Amniotic stem cell (primary cell): ENCODE data around the gene KLK2.

Experiments used
- DNase-seq: peaks from one replicate; lab custom pipeline; 2025; lab: John Stamatoyannopoulos, UW

Gene KLK2

GRCh38 chr19:50924586-50924985, 51.3 kb downstream of the KLK2 start:
- no peak for DNase-seq

- no peak for DNase-seq
Observed at GRCh38 chr19:50925734-50926133, 52.5 kb downstream of the KLK2 start.

- no peak for DNase-seq
Observed at GRCh38 chr19:50926144-50926543, 52.9 kb downstream of the KLK2 start.

GRCh38 chr19:50928831-50929230, 55.6 kb downstream of the KLK2 start:
- no peak for DNase-seq
